22Rv1 (cell line): ENCODE measurements around the gene SFXN4.

Source experiments
- ZFX ChIP-seq: fragments of 450-650 bp; IDR thresholded peaks from 2 replicates; pipeline ENCODE4 v1.6.1; 2017; ENCODE audit warnings: antibody characterized with exemption, borderline replicate concordance
- TF ChIP-seq, protein P1 (sequence below): fragments of 450-650 bp; IDR thresholded peaks from 2 replicates; pipeline ENCODE4 v1.5.1; 2017; ENCODE audit warnings: mild to moderate bottlenecking

DNA sequence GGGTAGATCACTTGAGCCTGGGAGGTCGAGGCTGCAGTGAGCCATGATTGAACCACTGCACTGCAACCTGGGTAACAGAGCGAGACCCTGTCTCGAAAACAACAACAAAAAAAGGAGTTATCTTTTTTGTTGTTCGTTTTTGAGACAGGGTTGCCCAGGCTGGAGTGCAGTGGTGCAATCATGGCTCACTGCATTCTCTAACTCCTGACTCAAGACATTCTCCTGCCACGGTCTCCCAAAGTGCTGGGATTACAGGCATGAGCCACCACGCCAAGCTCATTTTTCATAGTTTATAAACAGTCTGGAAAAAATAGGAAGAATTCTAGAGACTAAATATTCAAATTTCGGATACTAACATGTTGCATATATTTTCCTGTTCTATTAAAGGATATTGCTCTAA is 29.4 kb downstream of the SFXN4 start:
- TF ChIP-seq, protein P1, sequence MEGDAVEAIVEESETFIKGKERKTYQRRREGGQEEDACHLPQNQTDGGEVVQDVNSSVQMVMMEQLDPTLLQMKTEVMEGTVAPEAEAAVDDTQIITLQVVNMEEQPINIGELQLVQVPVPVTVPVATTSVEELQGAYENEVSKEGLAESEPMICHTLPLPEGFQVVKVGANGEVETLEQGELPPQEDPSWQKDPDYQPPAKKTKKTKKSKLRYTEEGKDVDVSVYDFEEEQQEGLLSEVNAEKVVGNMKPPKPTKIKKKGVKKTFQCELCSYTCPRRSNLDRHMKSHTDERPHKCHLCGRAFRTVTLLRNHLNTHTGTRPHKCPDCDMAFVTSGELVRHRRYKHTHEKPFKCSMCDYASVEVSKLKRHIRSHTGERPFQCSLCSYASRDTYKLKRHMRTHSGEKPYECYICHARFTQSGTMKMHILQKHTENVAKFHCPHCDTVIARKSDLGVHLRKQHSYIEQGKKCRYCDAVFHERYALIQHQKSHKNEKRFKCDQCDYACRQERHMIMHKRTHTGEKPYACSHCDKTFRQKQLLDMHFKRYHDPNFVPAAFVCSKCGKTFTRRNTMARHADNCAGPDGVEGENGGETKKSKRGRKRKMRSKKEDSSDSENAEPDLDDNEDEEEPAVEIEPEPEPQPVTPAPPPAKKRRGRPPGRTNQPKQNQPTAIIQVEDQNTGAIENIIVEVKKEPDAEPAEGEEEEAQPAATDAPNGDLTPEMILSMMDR: no peak
- no peak for TF ChIP-seq ZFX
